PFSK-1 (cell line): Measurements from ENCODE around the gene WNT7B.

ENCODE experiments used
- POLR2AphosphoS5 ChIP-seq: IDR thresholded peaks from 2 replicates; pipeline ENCODE4 v1.6.1; 2012; ENCODE audit warnings: low read depth, mild to moderate bottlenecking, control low read depth, low read length, moderate library complexity
- TAF1 ChIP-seq: IDR thresholded peaks from 2 replicates; pipeline ENCODE4 v1.6.1; 2012; ENCODE audit warnings: low read length, control low read depth, borderline replicate concordance; ENCODE audit not compliant: insufficient read depth
- TF ChIP-seq, protein P1 (sequence below), 2 experiments: IDR thresholded peaks; 2 replicates each; pipeline versions ENCODE4 v1.6.1 to v1.8.0; 2011 to 2012; ENCODE audit warnings: low read depth in 2 of 2, low read length in 2 of 2, control low read depth in 1 of 2, inconsistent platforms in 1 of 2, mild to moderate bottlenecking in 1 of 2, moderate library complexity in 1 of 2; ENCODE audit not compliant: insufficient read depth in 1 of 2

DNA sequence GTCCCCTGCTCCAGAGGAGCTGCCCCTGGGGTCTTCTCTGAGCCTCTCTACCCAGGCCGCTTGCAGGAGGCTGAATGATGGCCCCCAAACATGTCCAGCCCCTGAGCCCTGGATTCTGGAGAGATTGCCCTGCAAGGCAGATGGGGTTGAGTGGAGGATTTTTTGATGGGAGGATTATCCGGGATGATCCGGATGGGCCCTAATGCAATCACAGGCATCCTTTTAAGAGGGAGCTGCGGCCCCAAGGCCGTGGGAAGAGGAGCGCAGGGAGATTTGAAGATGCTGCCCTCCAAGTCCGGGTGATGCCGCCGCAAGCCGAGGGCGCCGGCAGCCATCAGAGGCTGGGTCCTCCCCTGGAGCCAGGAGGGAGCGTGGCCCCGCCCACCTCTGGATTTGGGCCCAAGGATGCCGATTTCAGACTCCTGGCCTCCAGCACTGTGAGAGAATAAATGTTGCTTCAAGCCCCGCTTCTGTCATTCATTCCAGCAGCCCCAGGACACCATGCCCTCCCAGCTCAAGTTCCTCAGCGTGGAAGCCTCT is 66.0 kb downstream of the WNT7B start:
- TF ChIP-seq POLR2AphosphoS5 (no peak), TAF1 (no peak)
- TF ChIP-seq, protein P1, sequence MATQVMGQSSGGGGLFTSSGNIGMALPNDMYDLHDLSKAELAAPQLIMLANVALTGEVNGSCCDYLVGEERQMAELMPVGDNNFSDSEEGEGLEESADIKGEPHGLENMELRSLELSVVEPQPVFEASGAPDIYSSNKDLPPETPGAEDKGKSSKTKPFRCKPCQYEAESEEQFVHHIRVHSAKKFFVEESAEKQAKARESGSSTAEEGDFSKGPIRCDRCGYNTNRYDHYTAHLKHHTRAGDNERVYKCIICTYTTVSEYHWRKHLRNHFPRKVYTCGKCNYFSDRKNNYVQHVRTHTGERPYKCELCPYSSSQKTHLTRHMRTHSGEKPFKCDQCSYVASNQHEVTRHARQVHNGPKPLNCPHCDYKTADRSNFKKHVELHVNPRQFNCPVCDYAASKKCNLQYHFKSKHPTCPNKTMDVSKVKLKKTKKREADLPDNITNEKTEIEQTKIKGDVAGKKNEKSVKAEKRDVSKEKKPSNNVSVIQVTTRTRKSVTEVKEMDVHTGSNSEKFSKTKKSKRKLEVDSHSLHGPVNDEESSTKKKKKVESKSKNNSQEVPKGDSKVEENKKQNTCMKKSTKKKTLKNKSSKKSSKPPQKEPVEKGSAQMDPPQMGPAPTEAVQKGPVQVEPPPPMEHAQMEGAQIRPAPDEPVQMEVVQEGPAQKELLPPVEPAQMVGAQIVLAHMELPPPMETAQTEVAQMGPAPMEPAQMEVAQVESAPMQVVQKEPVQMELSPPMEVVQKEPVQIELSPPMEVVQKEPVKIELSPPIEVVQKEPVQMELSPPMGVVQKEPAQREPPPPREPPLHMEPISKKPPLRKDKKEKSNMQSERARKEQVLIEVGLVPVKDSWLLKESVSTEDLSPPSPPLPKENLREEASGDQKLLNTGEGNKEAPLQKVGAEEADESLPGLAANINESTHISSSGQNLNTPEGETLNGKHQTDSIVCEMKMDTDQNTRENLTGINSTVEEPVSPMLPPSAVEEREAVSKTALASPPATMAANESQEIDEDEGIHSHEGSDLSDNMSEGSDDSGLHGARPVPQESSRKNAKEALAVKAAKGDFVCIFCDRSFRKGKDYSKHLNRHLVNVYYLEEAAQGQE (IDR thresholded peaks at IDR 0.05; ENCODE audit: insufficient read depth in 1 of 2, low read depth in 2 of 2, low read length in 2 of 2) = no peak
